NCI-H2196 (cell line): ENCODE results near the gene SPAAR.
A peak's percentile ranks its signal among the peaks of the same experiment; 100 is the strongest.
"Not testable (repeated sequence)": the region's sequence is repeated elsewhere in the genome, so short reads cannot be mapped to it uniquely, and the experiment has no call there.

Source experiments
- DNase-seq: peaks from one replicate; lab custom pipeline; 2025; ENCODE audit not compliant: unreplicated experiment; lab: John Stamatoyannopoulos, UW

Gene SPAAR

GRCh38 chr9:35903049-35903448 is 6.2 kb upstream of the SPAAR start:
- peak; percentile 62 for DNase-seq

GRCh38 chr9:35904338-35904737 is 5.0 kb upstream of the SPAAR start:
- no peak for DNase-seq

GRCh38 chr9:35905051-35905781 is 4.1 kb upstream of the SPAAR start:
- no peak for DNase-seq

- peak; percentile 97 for DNase-seq
Observed at GRCh38 chr9:35905912-35906679, 3.2 kb upstream of the SPAAR start, which contains the start of gene HRCT1. Gene HRCT1, plus strand, starts transcription at chr9:35906202. Its CDS starts 86 bp downstream, at chr9:35906288.

GRCh38 chr9:35906923-35907699 is 2.2 kb upstream of the SPAAR start:
- peak; percentile 19 for DNase-seq

- DNase-seq = peak; percentile 32
Observed at GRCh38 chr9:35907711-35908503, 1.4 kb upstream of the SPAAR start.

GRCh38 chr9:35908504-35909125 is 675 bp upstream of the SPAAR start:
- DNase-seq = no peak

- no peak for DNase-seq
Observed at GRCh38 chr9:35909687-35910612, 660 bp downstream of the SPAAR start.

GRCh38 chr9:35910613-35911359 is 1.5 kb downstream of the SPAAR start:
- DNase-seq = peak; percentile 65

- DNase-seq = no peak
Observed at GRCh38 chr9:35911690-35912089, 2.4 kb downstream of the SPAAR start.

- no peak for DNase-seq
Observed at GRCh38 chr9:35912791-35913400, 3.6 kb downstream of the SPAAR start.

- DNase-seq = not testable (repeated sequence)
Observed at GRCh38 chr9:35913429-35913828, 4.1 kb downstream of the SPAAR start.

- DNase-seq = no peak
Observed at GRCh38 chr9:35914301-35914807, 5.1 kb downstream of the SPAAR start.

- DNase-seq = no peak
Observed at GRCh38 chr9:35915681-35916294, 6.5 kb downstream of the SPAAR start.

- no peak for DNase-seq
Observed at GRCh38 chr9:35917261-35917660, 8.0 kb downstream of the SPAAR start.

GRCh38 chr9:35918780-35919179 is 9.5 kb downstream of the SPAAR start:
- no peak for DNase-seq

- no peak for DNase-seq
Observed at GRCh38 chr9:35919212-35920008, 10.1 kb downstream of the SPAAR start.
